Stimulated activated CD4-positive, alpha-beta T cell treated with anti-CD3 and anti-CD28 coated beads, TNF-alpha, amount 100 ng/mL, for 24 hours (primary cell): ENCODE measurements around the gene PPM1N.

Source experiments
- DNase-seq, 3 experiments: peaks; one replicate each; pipeline ENCODE4 v3.0.0-alpha.2; 2020; ENCODE audit warnings: low read depth in 3 of 3

Gene PPM1N, protein sequence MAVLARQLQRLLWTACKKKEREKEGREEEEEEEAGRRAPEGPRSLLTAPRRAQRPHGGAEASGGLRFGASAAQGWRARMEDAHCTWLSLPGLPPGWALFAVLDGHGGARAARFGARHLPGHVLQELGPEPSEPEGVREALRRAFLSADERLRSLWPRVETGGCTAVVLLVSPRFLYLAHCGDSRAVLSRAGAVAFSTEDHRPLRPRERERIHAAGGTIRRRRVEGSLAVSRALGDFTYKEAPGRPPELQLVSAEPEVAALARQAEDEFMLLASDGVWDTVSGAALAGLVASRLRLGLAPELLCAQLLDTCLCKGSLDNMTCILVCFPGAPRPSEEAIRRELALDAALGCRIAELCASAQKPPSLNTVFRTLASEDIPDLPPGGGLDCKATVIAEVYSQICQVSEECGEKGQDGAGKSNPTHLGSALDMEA

GRCh38 chr19:45498411-45499195 lies at the start of gene PPM1N:
Gene PPM1N (plus strand): TSS chr19:45498443. CDS start chr19:45498473, 30 bp downstream.
- peak in 1 of 3 experiments; percentile 62 for DNase-seq

GRCh38 chr19:45448887-45449299 lies 49.4 kb upstream of the PPM1N start:
- DNase-seq = no peak

GRCh38 chr19:45450012-45450333 lies 48.3 kb upstream of the PPM1N start:
- DNase-seq = no peak

GRCh38 chr19:45451131-45451849 lies 47.0 kb upstream of the PPM1N start:
- peak in 1 of 3 experiments; percentile 28 for DNase-seq

DNA sequence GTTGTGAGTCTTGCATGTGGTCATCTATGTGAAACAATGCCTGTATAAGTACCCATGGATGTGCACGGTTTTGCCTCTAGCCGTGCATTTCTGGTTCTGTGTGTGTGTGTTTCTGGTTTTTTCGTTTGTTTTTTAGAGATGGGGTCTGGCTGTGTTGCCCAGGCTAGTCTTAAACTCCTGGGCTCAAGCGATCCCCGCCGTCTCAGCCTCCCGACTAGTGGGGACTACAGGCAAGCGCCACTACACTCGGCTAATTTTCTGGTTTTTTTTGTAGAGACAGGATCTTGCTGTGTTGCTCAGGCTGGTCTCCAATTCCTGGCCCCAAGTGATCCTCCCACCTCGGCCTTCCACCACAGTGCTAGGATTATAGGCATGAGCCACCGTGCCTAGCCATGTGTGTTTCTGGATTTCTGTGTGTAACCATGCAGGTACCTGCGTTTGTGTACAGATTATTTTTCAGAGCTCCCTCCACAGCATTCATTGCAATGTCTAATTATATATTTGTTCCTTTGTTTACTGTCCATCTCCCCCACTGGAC lies 46.3 kb upstream of the PPM1N start:
- DNase-seq = no peak

GRCh38 chr19:45455707-45456499 lies 42.3 kb upstream of the PPM1N start:
- peak in 2 of 3 experiments; percentile 25 to 59 for DNase-seq

DNA sequence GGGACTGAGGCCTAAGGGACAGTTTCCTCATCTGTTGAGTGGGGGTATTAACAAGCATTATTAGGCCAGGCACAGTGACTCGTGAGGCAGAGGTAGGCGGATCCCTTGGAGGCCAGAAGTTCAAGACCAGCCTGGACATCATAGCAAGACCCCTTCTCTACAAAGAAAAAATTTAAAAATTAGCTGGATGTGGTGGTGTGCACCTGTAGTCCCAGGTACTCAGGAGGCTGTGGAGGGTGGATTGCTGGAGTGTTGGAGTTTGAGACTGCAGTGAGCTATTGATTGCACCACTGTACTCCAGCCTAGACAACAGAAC lies 41.8 kb upstream of the PPM1N start:
- no peak for DNase-seq

DNA sequence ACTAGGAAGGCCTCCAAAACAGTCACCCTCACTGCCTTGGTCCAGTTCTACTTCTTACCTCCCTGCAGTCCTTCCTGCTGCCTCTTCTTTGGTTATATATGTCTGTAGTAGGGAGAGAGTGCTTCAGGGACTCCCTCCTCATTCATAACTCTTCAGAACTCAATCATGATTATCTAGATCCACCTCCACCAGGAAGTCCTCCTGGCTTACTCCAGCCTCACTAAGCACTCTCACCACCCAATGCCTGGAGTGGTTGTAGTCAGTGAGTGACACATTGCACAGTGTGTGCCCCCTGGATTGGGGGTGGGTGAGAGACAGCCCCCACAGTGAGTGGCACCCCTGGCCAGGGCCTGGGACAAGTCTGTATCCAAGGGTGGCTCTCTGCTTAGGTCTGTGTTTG lies 40.5 kb upstream of the PPM1N start:
- DNase-seq = no peak

DNA sequence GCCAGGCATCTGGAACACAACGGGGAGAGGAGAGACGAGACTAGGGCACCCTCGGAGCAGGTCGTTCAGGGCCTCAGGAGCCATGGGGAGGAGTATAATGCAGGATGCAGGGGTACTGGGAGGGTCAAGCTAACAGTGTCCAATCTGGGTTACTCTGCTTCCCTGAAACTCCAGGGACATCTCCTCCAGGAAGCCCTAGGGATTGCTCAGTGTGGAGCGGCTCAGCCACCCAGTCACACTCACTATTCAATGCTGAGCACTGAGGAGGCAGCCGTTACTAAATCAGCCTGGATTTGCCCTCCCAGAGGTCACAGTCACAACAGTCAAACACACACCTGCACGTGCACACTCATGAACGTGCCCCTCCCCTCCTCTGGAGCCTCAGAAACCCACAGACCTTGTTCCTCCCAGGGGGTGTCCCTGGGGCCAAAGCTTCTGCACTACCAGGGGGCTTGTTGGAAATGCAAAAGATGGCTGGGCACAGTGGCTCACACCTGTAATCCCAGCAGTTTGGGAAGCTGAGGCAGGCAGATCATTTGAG lies 37.4 kb upstream of the PPM1N start:
- DNase-seq = no peak

DNA sequence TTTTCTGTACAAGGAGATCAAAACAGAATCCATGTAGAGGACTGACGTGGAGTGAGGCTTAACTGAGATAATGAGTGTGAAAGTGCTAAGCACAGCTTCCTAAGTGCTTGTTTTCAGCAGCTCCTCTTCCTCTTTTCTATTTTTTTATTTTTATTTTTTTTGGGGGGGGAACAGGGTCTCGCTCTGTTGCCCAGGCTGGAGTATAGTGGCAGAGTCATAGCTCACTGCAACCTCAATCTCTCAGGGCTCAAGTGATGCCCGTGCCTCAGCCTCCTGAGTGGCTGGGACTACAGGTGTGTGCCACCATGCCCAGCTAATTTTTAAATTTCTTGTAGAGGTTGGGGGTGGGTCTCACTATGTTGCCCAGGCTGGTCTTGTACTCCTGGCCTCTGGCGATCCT lies 36.1 kb upstream of the PPM1N start:
- no peak for DNase-seq

DNA sequence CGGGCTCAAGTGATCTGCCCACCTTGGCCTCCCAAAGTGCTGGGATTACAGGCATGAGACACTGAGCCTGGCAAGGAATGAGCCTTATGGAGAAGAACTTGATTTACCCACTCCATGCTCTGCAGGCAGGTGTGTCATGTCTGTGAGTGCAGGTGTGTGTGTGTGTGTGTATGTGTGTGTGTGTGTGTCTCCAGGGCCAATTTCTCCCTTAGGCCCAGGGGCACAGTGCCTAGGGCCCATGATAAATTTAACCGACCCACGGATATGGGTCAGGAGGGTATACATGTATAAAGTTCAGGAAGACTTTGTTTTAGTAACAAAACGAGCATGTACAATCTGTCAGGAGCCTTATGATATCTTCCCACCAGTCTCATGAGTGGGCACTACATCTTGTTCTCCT lies 35.0 kb upstream of the PPM1N start:
- DNase-seq = no peak

GRCh38 chr19:45464274-45464673 lies 34.0 kb upstream of the PPM1N start:
- no peak for DNase-seq

DNA sequence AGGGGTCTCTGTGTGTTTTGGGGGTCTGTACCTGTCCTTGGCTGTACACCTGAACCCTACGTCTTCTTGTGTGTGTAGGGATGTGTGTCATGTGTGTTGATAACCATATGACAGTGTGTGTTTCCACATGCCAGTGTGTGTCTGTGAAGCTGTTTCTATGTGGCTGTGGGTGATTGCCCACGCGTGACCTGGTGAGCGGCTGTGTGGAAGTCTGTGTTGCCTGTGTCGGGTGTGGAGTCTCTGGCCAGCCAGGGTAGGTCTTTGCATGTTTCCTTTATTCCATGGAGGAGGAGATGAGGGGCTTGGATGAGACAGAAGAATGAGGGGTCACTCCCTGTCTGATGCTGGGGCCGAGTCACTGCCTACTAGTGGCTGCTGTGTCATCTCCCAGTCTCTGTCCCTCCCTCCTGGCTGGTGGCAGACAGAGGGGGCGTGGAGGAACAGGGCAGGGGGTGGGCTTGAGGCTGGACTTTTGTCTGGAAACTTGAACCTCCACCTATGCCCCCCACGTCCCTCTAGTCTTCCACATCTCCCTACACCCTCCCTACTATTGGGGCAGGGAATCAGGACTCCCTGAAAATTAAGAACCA lies 33.3 kb upstream of the PPM1N start:
- no peak for DNase-seq

DNA sequence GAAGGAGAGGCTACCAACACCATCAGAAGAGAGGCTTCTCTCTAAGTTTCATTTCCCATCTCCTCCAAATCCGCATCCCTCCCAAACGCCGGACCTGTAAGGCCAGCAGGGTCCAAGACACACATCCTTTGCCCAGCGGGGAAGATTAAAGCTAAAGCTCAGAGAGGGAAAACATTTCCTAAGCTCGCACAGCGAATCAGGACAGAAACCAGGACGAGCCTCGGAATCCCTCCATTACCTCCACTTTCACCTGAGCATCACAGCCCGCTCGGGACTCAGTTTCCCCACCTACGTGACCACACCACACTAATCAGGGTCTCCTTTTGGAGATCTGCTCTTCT lies 31.2 kb upstream of the PPM1N start:
- no peak for DNase-seq

- peak; percentile 86 to 91 (median 89) for DNase-seq
These were observed 30.6 kb upstream of the PPM1N start, which contains the start of gene FOSB for GRCh38 chr19:45467456-45468158. Gene FOSB (plus strand): TSS chr19:45467996. CDS start chr19:45468587, 591 bp downstream.

- peak in 1 of 3 experiments; percentile 24 for DNase-seq
These were observed 30.0 kb upstream of the PPM1N start for GRCh38 chr19:45468159-45468651.

- DNase-seq = no peak
These were observed 29.5 kb upstream of the PPM1N start for GRCh38 chr19:45468803-45469131.

- peak; percentile 87 to 94 (median 88) for DNase-seq
These were observed 28.9 kb upstream of the PPM1N start for GRCh38 chr19:45469132-45469944.
